IMR-90 (cell line): ENCODE data around the gene ISG20L2. TPM values are rescaled to one million over a fixed set of nuclear protein-coding genes. Genes with fewer than 3 reads are reported as not detected.

ENCODE experiments used
- ATAC-seq: fragments of 200-7000 bp; cut with Tn5 transposase; 2 replicates; pipeline ENCODE4 v1.9.1; 2020; ENCODE audit warnings: low read depth, mild to moderate bottlenecking, moderate library complexity
- BruUV-seq: library from RNA; stranded (reverse); fragments of 400-500 nt; replicated peaks from 2 replicates; lab custom pipeline; 2021; lab: Mats Ljungman, UMichigan
- CTCF ChIA-PET: fragments of 300-600 bp; formaldehyde crosslinking; extraction: SDS; loops from one replicate; lab custom pipeline; 2021; ENCODE audit warnings: antibody characterized with exemption; lab: Yijun Ruan, JAX
- POLR2A ChIA-PET: fragments of 300-600 bp; sonication (Branson Sonifier 250); formaldehyde crosslinking; loops from one replicate; lab custom pipeline; 2022; ENCODE audit warnings: antibody characterized with exemption; ENCODE audit not compliant: unreplicated experiment; lab: Charles Lee
- DNase-seq: peaks from one replicate; pipeline ENCODE4 v3.0.0; 2013
- H2AFZ ChIP-seq: replicated peaks from 2 replicates; pipeline ENCODE3; 2013; ENCODE audit warnings: low read length, mild to moderate bottlenecking; ENCODE audit not compliant: poor library complexity
- H2AK5ac ChIP-seq: 2 replicates; pipeline ENCODE4 v1.6.1; 2013; ENCODE audit warnings: low read depth, low read length, inconsistent platforms
- H2AK9ac ChIP-seq: replicated peaks from 2 replicates; pipeline ENCODE3; 2013; ENCODE audit warnings: mild to moderate bottlenecking, low read depth, low read length, moderate library complexity; ENCODE audit not compliant: poor library complexity
- H2BK120ac ChIP-seq: 2 replicates; pipeline ENCODE4 v1.6.1; 2013; ENCODE audit warnings: low read depth, low read length, inconsistent platforms
- H2BK15ac ChIP-seq: 3 replicates; pipeline ENCODE4 v1.6.1; 2013; ENCODE audit warnings: low read depth, low read length, inconsistent platforms
- H2BK20ac ChIP-seq: 2 replicates; pipeline ENCODE4 v1.6.1; 2013; ENCODE audit warnings: low read depth, mild to moderate bottlenecking, inconsistent platforms, low read length, moderate library complexity
- H2BK5ac ChIP-seq: 2 replicates; pipeline ENCODE4 v1.6.1; 2013; ENCODE audit warnings: mild to moderate bottlenecking, low read depth, low read length, inconsistent platforms; ENCODE audit not compliant: poor library complexity, severe bottlenecking
- H3K14ac ChIP-seq: replicated peaks from 2 replicates; pipeline ENCODE4 v1.6.1; 2013; ENCODE audit warnings: low read depth, low read length, inconsistent platforms
- H3K18ac ChIP-seq: 2 replicates; pipeline ENCODE4 v1.6.1; 2013; ENCODE audit warnings: low read depth, low read length, control low read depth
- H3K23ac ChIP-seq: 2 replicates; pipeline ENCODE4 v1.6.1; 2013; ENCODE audit warnings: low read depth, low read length, inconsistent platforms
- H3K27ac ChIP-seq: 2 replicates; pipeline ENCODE4 v1.5.1; 2013; ENCODE audit warnings: mild to moderate bottlenecking, control low read depth, low read length; ENCODE audit not compliant: insufficient read depth
- H3K27me3 ChIP-seq: 2 replicates; pipeline ENCODE4 v1.6.1; 2013; ENCODE audit warnings: low read length; ENCODE audit not compliant: control insufficient read depth, insufficient read depth
- H3K36me3 ChIP-seq: 2 replicates; pipeline ENCODE4 v1.6.1; 2013; ENCODE audit warnings: low read length, mixed read lengths; ENCODE audit not compliant: control insufficient read depth, insufficient read depth
- H3K4ac ChIP-seq: 2 replicates; pipeline ENCODE4 v1.6.1; 2013; ENCODE audit warnings: low read depth, low read length, inconsistent platforms
- H3K4me1 ChIP-seq: 2 replicates; pipeline ENCODE4 v1.6.1; 2013; ENCODE audit warnings: low read length, mixed read lengths; ENCODE audit not compliant: control insufficient read depth, insufficient read depth
- H3K4me2 ChIP-seq: 2 replicates; pipeline ENCODE4 v1.6.1; 2013; ENCODE audit warnings: low read depth, mild to moderate bottlenecking, control low read depth, low read length, moderate library complexity
- H3K4me3 ChIP-seq: 2 replicates; pipeline ENCODE4 v1.5.1; 2013; ENCODE audit warnings: low read depth, mild to moderate bottlenecking, control low read depth, low read length, moderate library complexity; ENCODE audit not compliant: insufficient read depth
- H3K56ac ChIP-seq: 2 replicates; pipeline ENCODE4 v1.6.1; 2013; ENCODE audit warnings: low read length, inconsistent platforms; ENCODE audit not compliant: insufficient read depth; ENCODE audit errors: extremely low read depth
- H3K79me1 ChIP-seq, 2 experiments: 2 replicates each; pipeline ENCODE4 v1.6.1; 2013; ENCODE audit warnings: low read length in 2 of 2, inconsistent platforms in 1 of 2, low read depth in 1 of 2
- H3K9ac ChIP-seq: 2 replicates; pipeline ENCODE4 v1.6.1; 2013; ENCODE audit warnings: low read depth, low read length, control low read depth
- H3K9me1 ChIP-seq: 2 replicates; pipeline ENCODE4 v1.6.1; 2013; ENCODE audit warnings: low read length, inconsistent platforms; ENCODE audit not compliant: insufficient read depth
- H3K9me3 ChIP-seq: 2 replicates; pipeline ENCODE4 v1.6.1; 2013; ENCODE audit warnings: low read length; ENCODE audit not compliant: control insufficient read depth, insufficient read depth
- H4K20me1 ChIP-seq: 2 replicates; pipeline ENCODE4 v1.6.1; 2013; ENCODE audit warnings: low read length, inconsistent platforms; ENCODE audit not compliant: insufficient read depth
- H4K5ac ChIP-seq: 2 replicates; pipeline ENCODE4 v1.6.1; 2013; ENCODE audit warnings: mild to moderate bottlenecking, low read depth, low read length, control low read depth
- H4K8ac ChIP-seq, 2 experiments: 2 replicates each; pipeline ENCODE4 v1.6.1; 2013; ENCODE audit warnings: low read depth in 2 of 2, low read length in 2 of 2, control low read depth in 1 of 2, inconsistent platforms in 1 of 2
- H4K91ac ChIP-seq: 2 replicates; pipeline ENCODE4 v1.6.1; 2013; ENCODE audit warnings: low read depth, low read length, inconsistent platforms; ENCODE audit not compliant: insufficient read depth
- RCOR1 ChIP-seq: IDR thresholded peaks from 2 replicates; pipeline ENCODE4 v1.6.1; 2012; ENCODE audit warnings: mild to moderate bottlenecking, low read length, improper control_type of control experiment; ENCODE audit not compliant: insufficient replicate concordance
- WGBS, 2 experiments: methylation state at CpG; one replicate each; pipeline versions ENCODE4 v1.1.5 to v1.1.7; 2013; ENCODE audit warnings: missing lambda C conversion rate in 2 of 2; ENCODE audit not compliant: insufficient read length in 1 of 2; ENCODE audit errors: extremely low coverage in 2 of 2; 5-methylcytosine and 5-hydroxymethylcytosine counted together
- dilution Hi-C: fragments of 300-500 bp; cut with HindIII; formaldehyde crosslinking; loops from one replicate; pipeline ENCODE4 v1.14.3; 2018; ENCODE audit warnings: low sequenced_read_pairs; ENCODE audit not compliant: unreplicated experiment
- in situ Hi-C: fragments of 300-500 bp; cut with MboI; formaldehyde crosslinking; loops from 3 replicates; pipeline ENCODE4 v1.14.3; 2019; ENCODE audit warnings: low sequenced_read_pairs, inconsistent platforms, mixed read lengths
- intact Hi-C: fragments of 100-400 bp; cut with micrococcal nuclease; formaldehyde crosslinking; loops from 2 replicates; pipeline ENCODE4 v1.10.0; 2022
- polyA plus RNA-seq, 3 experiments: library from polyadenylated mRNA; depleted of rRNA; stranded (reverse); fragments of >200 nt; gene quantifications; 2 replicates each; pipeline ENCODE4 v1.2.3, GENCODE V29; 2012; ENCODE audit warnings: low replicate concordance in 1 of 3
- total RNA-seq: library from RNA; depleted of rRNA; stranded (reverse); fragments of >200 nt; gene quantifications from 2 replicates; pipeline ENCODE4 v1.2.3, GENCODE V29; 2012

ISG20L2 gene
- total and polyA plus RNA-seq, 2 of the 4 experiments (the other 2 are of a cell fraction): 17.0 to 27.3 TPM

- DNase-seq: no peak
- intact Hi-C loops: no loop called here
Measured at GRCh38 chr1:156717351-156717750, 11.2 kb downstream of the ISG20L2 start.

More at GRCh38 chr1:156717351-156717750, 11.2 kb downstream of the ISG20L2 start:
- H2AK9ac ChIP-seq: no peak overlapping the region
- BruUV-seq: no TSS peak
- no peak overlapping the region for H2BK20ac ChIP-seq
- H4K8ac ChIP-seq: no peak overlapping the region
- no peaks in the 10 kb centered on the region; the same call in 1 of the 2 replicates for H3K9me1 ChIP-seq
- H3K27ac ChIP-seq: no peak overlapping the region
- no peak overlapping the region for H3K4me2 ChIP-seq
- no peak overlapping the region for H3K56ac ChIP-seq
- no peak overlapping the region for H4K91ac ChIP-seq
- H3K9ac ChIP-seq: no peak overlapping the region
- no peaks in the 10 kb centered on the region for H3K27me3 ChIP-seq
- ChIA-PET CTCF (interaction anchor here (1.0 to 1.4 kb wide), 2 partner anchors 9 to 28 kb away, joined by 3 to 5 read pairs; no protein-coding TSS in a partner anchor), POLR2A (no interaction called here)
- no peak for TF ChIP-seq RCOR1
- H3K4me1 ChIP-seq: peaks cover 4% of the 10 kb centered on the region; the same call in 1 of the 2 replicates
- peaks cover 0 to 16% of the 10 kb centered on the region in 2 experiments; a peak in 2 of 4 replicates for H3K79me1 ChIP-seq
- H3K4me3 ChIP-seq: no peak overlapping the region
- no peak overlapping the region for H2AK5ac ChIP-seq
- no peaks in the 10 kb centered on the region for H3K9me3 ChIP-seq
- no peak overlapping the region for H3K23ac ChIP-seq
- no peak for ATAC-seq
- no peak overlapping the region for H2BK5ac ChIP-seq
- H4K20me1 ChIP-seq: 0 out of 2 replicates have a peak, but pooled peaks cover 3% of the 10 kb centered on the region
- dilution Hi-C loops: no loop called here
- H3K36me3 ChIP-seq: peaks cover 14% of the 10 kb centered on the region
- no peak overlapping the region for H2BK120ac ChIP-seq
- WGBS, 2 experiments: no CpG with 5 or more reads among the region's 4 CpGs
- in situ Hi-C loops: no loop called here
- H2BK15ac ChIP-seq: no peak overlapping the region
- H3K14ac ChIP-seq: no peak overlapping the region
- no peak overlapping the region for H2AFZ ChIP-seq
- no peak overlapping the region for H3K18ac ChIP-seq
- H3K4ac ChIP-seq: no peak overlapping the region
- H4K5ac ChIP-seq: no peak overlapping the region
